ENCODE results near the gene SNTG2. TPM values are rescaled to one million over a fixed set of nuclear protein-coding genes. Genes with fewer than 3 reads are reported as not detected.

Gene SNTG2
- total and polyA plus RNA-seq, 2 experiments from 2014 or later, result 0.66 to 1.0 TPM

DNA sequence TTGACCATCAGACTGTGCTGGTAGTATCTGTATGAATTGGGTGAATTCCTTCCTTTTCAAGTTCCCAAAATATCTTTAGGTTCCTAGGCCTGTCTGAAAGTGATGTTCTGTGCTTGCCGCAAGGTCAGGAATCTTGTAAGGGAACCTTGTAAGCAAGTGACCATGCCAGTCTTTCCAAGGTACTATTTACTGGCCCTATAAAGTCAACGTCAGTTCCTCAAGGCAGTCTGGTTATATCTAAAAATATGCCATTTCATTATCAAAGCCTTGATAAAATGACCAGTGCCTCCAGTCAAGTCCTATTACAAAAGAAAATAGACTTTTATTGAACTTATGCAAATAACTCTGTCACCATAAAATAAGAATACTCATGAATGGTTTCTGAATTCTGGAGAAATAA is 374.2 kb downstream of the SNTG2 start:
- no peak overlapping the region for H3K27ac ChIP-seq
- H3K4me1 ChIP-seq (ENCODE audit: low read depth), result no peaks in the 10 kb centered on the region
- H3K36me3 ChIP-seq, result no peaks in the 10 kb centered on the region
- TF ChIP-seq CTCF (IDR thresholded peaks at IDR 0.05; ENCODE audit: low read depth, low read length), result no peak
- H3K9me3 ChIP-seq (ENCODE audit: low read depth), result no peaks in the 10 kb centered on the region
- H3K4me3 ChIP-seq, result no peak overlapping the region
- no peak for DNase-seq (ENCODE audit: low read depth in 1 of 2, low spot score in 1 of 2)
- no peaks in the 10 kb centered on the region for H3K27me3 ChIP-seq

DNA sequence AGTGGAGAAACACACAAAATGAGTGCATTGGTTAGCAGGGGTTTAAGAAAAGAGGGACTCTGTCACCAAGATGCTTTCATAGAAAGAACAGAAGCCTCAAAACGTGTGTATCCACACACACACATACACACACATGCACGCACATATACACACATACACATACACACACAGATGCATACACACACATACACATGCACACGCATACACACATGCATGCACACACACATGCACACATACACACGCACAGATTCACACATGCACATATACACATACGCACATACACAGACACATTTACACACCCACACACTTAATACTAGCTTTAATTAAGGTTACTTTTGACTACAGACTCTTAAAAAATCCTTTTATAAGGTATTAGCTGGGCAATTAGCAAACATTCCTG is 378.0 kb downstream of the SNTG2 start:
- Histone ChIP-seq H3K36me3 (no peaks in the 10 kb centered on the region), H3K27me3 (no peaks in the 10 kb centered on the region), H3K9me3 (ENCODE audit: low read depth) (no peaks in the 10 kb centered on the region), H3K27ac (no peak overlapping the region), H3K4me1 (ENCODE audit: low read depth) (no peaks in the 10 kb centered on the region), H3K4me3 (no peak overlapping the region)
- TF ChIP-seq CTCF (IDR thresholded peaks at IDR 0.05; ENCODE audit: low read depth, low read length), result no peak
- no peak for DNase-seq (ENCODE audit: low read depth in 1 of 2, low spot score in 1 of 2)

DNA sequence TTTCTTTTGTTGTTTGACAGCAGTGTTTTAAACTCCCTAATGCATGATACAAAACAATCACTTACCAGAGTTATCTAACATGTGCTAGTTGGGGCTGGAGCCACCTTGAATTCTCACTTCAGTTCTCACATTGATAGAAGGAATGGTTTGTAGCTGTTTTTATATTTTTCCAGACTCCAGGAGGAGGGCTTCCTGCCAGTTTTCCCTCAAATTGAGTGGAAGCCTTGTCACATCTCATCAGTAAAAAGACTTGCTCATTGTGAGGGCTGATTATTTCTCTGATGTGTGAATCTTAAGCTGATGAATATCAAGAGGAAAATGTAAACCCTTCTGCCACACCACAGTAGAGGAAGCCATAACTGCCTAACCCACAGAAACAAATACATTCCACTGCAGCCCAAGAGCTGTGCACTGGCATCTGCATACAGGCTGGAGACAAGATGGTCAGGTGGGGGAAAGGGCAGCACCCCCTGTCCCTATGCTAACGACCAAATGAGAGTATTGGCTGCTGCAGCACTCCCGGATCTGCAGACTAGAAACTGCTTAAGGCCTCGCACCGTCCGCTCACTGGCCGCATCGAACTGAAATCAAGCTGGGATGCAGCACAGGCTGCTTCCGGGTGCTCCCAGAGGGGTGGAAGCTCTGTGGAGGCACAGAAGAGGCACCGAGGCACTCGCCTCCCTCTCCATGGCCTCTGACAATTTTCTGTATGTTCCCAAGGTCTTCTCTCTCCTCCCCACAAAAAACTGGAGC is 388.9 kb downstream of the SNTG2 start:
- Histone ChIP-seq H3K27ac (no peak overlapping the region), H3K4me1 (ENCODE audit: low read depth) (no peaks in the 10 kb centered on the region), H3K9me3 (ENCODE audit: low read depth) (no peaks in the 10 kb centered on the region), H3K27me3 (no peaks in the 10 kb centered on the region), H3K4me3 (no peak overlapping the region), H3K36me3 (no peaks in the 10 kb centered on the region)
- no peak for DNase-seq (ENCODE audit: low read depth in 1 of 2, low spot score in 1 of 2)
- TF ChIP-seq CTCF (IDR thresholded peaks at IDR 0.05; ENCODE audit: low read depth, low read length), result no peak

- H3K27me3 ChIP-seq, result no peaks in the 10 kb centered on the region
- no peak for DNase-seq (ENCODE audit: low read depth in 1 of 2, low spot score in 1 of 2)
- TF ChIP-seq CTCF (IDR thresholded peaks at IDR 0.05; ENCODE audit: low read depth, low read length), result no peak
- no peaks in the 10 kb centered on the region for H3K9me3 ChIP-seq (ENCODE audit: low read depth)
- H3K4me1 ChIP-seq (ENCODE audit: low read depth), result no peaks in the 10 kb centered on the region
- no peak overlapping the region for H3K27ac ChIP-seq
- no peak overlapping the region for H3K4me3 ChIP-seq
- H3K36me3 ChIP-seq, result no peaks in the 10 kb centered on the region
Observed at GRCh38 chr2:1340141-1340512, 389.5 kb downstream of the SNTG2 start.

- H3K9me3 ChIP-seq (ENCODE audit: low read depth), result no peaks in the 10 kb centered on the region
- H3K27me3 ChIP-seq, result no peaks in the 10 kb centered on the region
- H3K4me1 ChIP-seq (ENCODE audit: low read depth), result no peaks in the 10 kb centered on the region
- no peak overlapping the region for H3K4me3 ChIP-seq
- no peaks in the 10 kb centered on the region for H3K36me3 ChIP-seq
- H3K27ac ChIP-seq, result no peak overlapping the region
- no peak for TF ChIP-seq CTCF (IDR thresholded peaks at IDR 0.05; ENCODE audit: low read depth, low read length)
- no peak for DNase-seq (ENCODE audit: low read depth in 1 of 2, low spot score in 1 of 2)
Observed at GRCh38 chr2:1341404-1342120, 390.9 kb downstream of the SNTG2 start.

Data from cardiac muscle cell (in vitro differentiated cells and primary cell).